Measurements from ENCODE around the gene EIF4G3. TPM values are rescaled to one million over a fixed set of nuclear protein-coding genes. Genes with fewer than 3 reads are reported as not detected.

Gene EIF4G3
- total RNA-seq, 4 donors from 2014 or later = 68.9 to 110 (median 104) TPM

DNA sequence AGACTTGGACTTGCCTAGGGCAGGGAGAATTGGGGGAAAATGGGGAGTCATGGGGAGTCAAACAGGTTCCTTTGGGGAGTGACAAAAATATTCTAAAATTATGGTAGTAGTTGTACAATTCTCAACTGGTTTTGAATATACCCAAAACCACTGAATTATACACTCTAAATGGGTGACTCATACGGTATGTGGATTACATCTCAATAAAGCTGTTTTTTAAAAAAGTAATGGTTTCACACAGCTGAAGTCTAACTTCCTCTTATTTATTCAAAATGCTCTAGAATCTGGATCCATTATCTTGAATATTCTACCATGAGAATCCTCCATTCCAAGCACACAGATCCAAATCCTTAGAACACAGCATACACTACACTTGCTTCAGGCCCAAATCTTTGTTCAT is 11.1 kb downstream of the EIF4G3 start:
- Histone ChIP-seq H3K4me1 (peaks cover 14 to 17% of the 10 kb centered on the region in 2 donors), H3K4me3 (replicated peaks in 1 of 3) (no peak overlapping the region), H3K27ac (no peak overlapping the region), H3K27me3 (no peaks in the 10 kb centered on the region), H3K36me3 (peaks cover 0 to 4% of the 10 kb centered on the region in 2 donors), H3K9me3 (no peaks in the 10 kb centered on the region)
- DNase-seq = no peak
- WGBS, 2 donors = 92 to 95% methylated on average over 1 of the region's 1 CpG
- TF ChIP-seq POLR2A (IDR thresholded peaks at IDR 0.05) = no peak
- TF ChIP-seq, protein P1, sequence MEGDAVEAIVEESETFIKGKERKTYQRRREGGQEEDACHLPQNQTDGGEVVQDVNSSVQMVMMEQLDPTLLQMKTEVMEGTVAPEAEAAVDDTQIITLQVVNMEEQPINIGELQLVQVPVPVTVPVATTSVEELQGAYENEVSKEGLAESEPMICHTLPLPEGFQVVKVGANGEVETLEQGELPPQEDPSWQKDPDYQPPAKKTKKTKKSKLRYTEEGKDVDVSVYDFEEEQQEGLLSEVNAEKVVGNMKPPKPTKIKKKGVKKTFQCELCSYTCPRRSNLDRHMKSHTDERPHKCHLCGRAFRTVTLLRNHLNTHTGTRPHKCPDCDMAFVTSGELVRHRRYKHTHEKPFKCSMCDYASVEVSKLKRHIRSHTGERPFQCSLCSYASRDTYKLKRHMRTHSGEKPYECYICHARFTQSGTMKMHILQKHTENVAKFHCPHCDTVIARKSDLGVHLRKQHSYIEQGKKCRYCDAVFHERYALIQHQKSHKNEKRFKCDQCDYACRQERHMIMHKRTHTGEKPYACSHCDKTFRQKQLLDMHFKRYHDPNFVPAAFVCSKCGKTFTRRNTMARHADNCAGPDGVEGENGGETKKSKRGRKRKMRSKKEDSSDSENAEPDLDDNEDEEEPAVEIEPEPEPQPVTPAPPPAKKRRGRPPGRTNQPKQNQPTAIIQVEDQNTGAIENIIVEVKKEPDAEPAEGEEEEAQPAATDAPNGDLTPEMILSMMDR (IDR thresholded peaks at IDR 0.05) = no peak
- intact Hi-C loops (cut with DNase I) = no loop called here

DNA sequence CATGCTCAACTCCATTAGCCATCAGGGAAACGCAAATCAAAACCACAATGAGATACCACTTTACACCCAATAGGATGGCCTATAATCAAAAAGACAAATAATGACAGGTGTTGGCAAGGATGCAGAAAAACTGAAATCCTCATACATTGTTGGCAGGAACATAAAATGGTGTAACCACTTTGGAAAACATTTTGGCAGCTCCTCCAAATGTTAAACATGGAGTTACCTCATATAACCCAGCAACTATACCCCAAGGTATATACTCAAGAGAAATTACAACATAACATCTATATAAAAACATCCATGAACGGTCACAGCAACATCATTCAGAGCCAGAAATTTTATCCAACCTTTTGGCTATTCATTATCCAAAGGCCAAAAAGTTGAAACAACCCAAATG is 11.6 kb downstream of the EIF4G3 start:
- H3K27me3 ChIP-seq = no peaks in the 10 kb centered on the region
- peaks cover 11 to 14% of the 10 kb centered on the region in 2 donors for H3K4me1 ChIP-seq
- intact Hi-C loops (cut with DNase I) = no loop called here
- no peak overlapping the region for H3K4me3 ChIP-seq (replicated peaks in 1 of 3)
- TF ChIP-seq, protein P1 (IDR thresholded peaks at IDR 0.05) = no peak
- no peak for TF ChIP-seq POLR2A (IDR thresholded peaks at IDR 0.05)
- DNase-seq = no peak
- 84 to 91% methylated on average over 2 of the region's 2 CpGs for WGBS, 2 donors
- no peak overlapping the region for H3K27ac ChIP-seq
- peaks cover 0 to 4% of the 10 kb centered on the region in 2 donors for H3K36me3 ChIP-seq
- no peaks in the 10 kb centered on the region for H3K9me3 ChIP-seq

DNA sequence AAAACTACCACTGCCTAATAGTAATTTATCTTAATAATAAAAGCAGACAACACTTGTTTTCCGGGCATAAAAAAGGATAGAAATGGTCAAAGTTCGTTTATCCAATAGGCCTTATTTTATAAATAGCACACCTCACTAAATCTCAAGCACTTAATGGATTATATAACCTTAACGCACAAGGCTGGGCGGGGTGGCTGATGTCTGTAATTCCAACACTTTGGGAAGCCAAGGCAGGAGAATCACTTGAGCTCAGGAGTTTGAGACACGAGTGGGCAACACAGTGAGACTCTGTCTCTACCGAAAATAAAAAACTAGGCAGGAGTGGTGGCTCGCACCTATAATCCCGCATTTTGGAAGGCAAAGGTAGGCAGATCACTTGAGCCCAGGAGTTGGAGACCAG is 12.4 kb downstream of the EIF4G3 start:
- Histone ChIP-seq H3K9me3 (no peaks in the 10 kb centered on the region), H3K36me3 (peaks cover 0 to 4% of the 10 kb centered on the region in 2 donors), H3K4me3 (replicated peaks in 1 of 3) (no peak overlapping the region), H3K27me3 (no peaks in the 10 kb centered on the region), H3K27ac (peak overlapping the region in 2 of 3 donors; percentile 11 to 20), H3K4me1 (peaks cover 11 to 14% of the 10 kb centered on the region in 2 donors)
- TF ChIP-seq, protein P1 (IDR thresholded peaks at IDR 0.05) = no peak
- TF ChIP-seq POLR2A (IDR thresholded peaks at IDR 0.05) = no peak
- intact Hi-C loops (cut with DNase I) = no loop called here
- DNase-seq = no peak
- WGBS, 2 donors = 82 to 83% methylated on average over 8 of the region's 8 CpGs

DNA sequence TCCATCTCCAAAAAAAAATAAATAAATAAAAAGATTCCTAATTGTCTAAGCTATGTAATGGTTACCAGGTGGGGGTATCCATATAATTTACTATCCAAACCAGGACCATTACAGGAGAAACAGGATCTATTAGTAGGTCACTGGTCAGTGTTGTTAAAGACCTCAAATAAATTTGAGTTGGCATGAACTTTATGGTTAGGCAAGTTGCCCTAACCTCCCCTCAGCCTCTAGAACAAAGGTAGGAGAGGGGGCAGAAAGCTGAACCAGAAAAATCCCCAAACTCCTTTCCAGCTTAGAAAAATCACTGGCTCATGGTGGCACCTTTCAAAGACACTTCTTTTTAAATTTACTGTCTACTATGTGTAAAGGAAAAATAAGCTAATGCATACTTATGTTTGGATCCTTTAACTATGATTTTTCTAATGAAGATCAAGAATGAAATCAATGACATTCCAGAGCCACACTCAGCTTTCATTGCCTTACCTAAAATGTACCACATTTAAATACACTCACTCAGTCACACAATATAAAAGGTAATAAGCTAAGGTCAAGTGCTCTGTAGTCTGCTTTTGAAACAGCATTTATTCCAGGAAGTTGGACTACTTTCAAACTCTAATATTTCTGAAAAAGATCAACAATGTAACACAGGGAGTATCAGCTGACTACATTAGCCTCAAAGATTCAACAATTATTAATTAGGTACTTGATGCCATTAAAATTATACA is 13.8 kb downstream of the EIF4G3 start:
- H3K27ac ChIP-seq = peak overlapping the region; percentile 11 to 20 (median 20)
- intact Hi-C loops (cut with DNase I) = no loop called here
- peaks cover 11 to 14% of the 10 kb centered on the region in 2 donors for H3K4me1 ChIP-seq
- DNase-seq = no peak
- TF ChIP-seq POLR2A (IDR thresholded peaks at IDR 0.05) = no peak
- TF ChIP-seq, protein P1 (IDR thresholded peaks at IDR 0.05) = no peak
- H3K4me3 ChIP-seq (replicated peaks in 1 of 3) = no peak overlapping the region
- no peaks in the 10 kb centered on the region for H3K27me3 ChIP-seq
- no peaks in the 10 kb centered on the region for H3K36me3 ChIP-seq
- H3K9me3 ChIP-seq = no peaks in the 10 kb centered on the region

DNA sequence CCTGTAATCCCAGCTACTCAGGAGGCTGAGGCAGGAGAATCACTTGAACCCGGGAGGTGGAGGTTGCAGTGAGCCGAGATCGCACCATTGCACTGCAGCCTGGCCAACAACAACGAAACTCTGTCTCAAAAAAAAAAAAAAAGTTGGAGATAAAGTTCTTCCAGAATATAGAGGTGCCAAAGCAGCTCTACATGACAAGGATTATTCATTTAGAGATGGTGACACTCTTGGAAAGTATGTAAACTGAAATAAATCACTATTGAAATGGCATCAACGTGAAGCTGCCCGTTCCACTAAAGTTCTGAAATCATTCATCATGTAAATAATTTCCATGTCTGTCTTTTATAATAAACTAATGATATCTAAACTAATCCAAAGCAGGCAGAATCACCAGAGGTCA is 14.9 kb downstream of the EIF4G3 start:
- no peak overlapping the region for H3K4me3 ChIP-seq (replicated peaks in 1 of 3)
- no peak overlapping the region for H3K27ac ChIP-seq
- no peak for TF ChIP-seq POLR2A (IDR thresholded peaks at IDR 0.05)
- TF ChIP-seq, protein P1 (IDR thresholded peaks at IDR 0.05) = no peak
- H3K4me1 ChIP-seq = peaks cover 14 to 16% of the 10 kb centered on the region in 2 donors
- intact Hi-C loops (cut with DNase I) = no loop called here
- no peak for DNase-seq
- H3K9me3 ChIP-seq = no peaks in the 10 kb centered on the region
- 78 to 80% methylated on average over 6 of the region's 6 CpGs for WGBS, 2 donors
- no peaks in the 10 kb centered on the region for H3K36me3 ChIP-seq
- H3K27me3 ChIP-seq = no peaks in the 10 kb centered on the region
